GM21381 (cell line): Measurements from ENCODE around the gene DNAJC13.
"Not testable (repeated sequence)": the region's sequence is repeated elsewhere in the genome, so short reads cannot be mapped to it uniquely, and the experiment has no call there.

Experiments used
- ATAC-seq: cut with Tn5 transposase; IDR thresholded peaks from one replicate; pipeline ENCODE4 v1.9.1; 2021; ENCODE audit warnings: mild to moderate bottlenecking, moderate library complexity; ENCODE audit not compliant: unreplicated experiment

DNAJC13 gene

GRCh38 chr3:132416807-132417694 is at the start of gene DNAJC13:
Gene DNAJC13, plus strand, starts transcription at chr3:132417502. Its CDS starts 17,049 bp downstream, at chr3:132434551.
- peak; percentile 88 for ATAC-seq

GRCh38 chr3:132368515-132368914 is 48.8 kb upstream of the DNAJC13 start:
- no peak for ATAC-seq

- no peak for ATAC-seq
These were observed 48.3 kb upstream of the DNAJC13 start for GRCh38 chr3:132368962-132369361.

GRCh38 chr3:132376945-132377354 is 40.4 kb upstream of the DNAJC13 start:
- not testable (repeated sequence) for ATAC-seq

- ATAC-seq: peak; percentile 60
These were observed 39.1 kb upstream of the DNAJC13 start for GRCh38 chr3:132378048-132378762.

GRCh38 chr3:132378846-132379245 is 38.5 kb upstream of the DNAJC13 start:
- ATAC-seq: no peak

GRCh38 chr3:132380920-132381319 is 36.4 kb upstream of the DNAJC13 start:
- no peak for ATAC-seq

GRCh38 chr3:132381348-132381944 is 35.9 kb upstream of the DNAJC13 start:
- no peak for ATAC-seq

- ATAC-seq: no peak
These were observed 35.0 kb upstream of the DNAJC13 start for GRCh38 chr3:132382267-132382666.

GRCh38 chr3:132382688-132383194 is 34.6 kb upstream of the DNAJC13 start:
- ATAC-seq: no peak

- no peak for ATAC-seq
These were observed 31.0 kb upstream of the DNAJC13 start for GRCh38 chr3:132386259-132386658.

GRCh38 chr3:132392675-132393074 is 24.6 kb upstream of the DNAJC13 start:
- ATAC-seq: not testable (repeated sequence)

- ATAC-seq: no peak
These were observed 23.0 kb upstream of the DNAJC13 start for GRCh38 chr3:132394320-132394719.

- no peak for ATAC-seq
These were observed 22.2 kb upstream of the DNAJC13 start for GRCh38 chr3:132395126-132395525.

GRCh38 chr3:132396255-132396654 is 21.0 kb upstream of the DNAJC13 start:
- ATAC-seq: no peak

GRCh38 chr3:132396776-132397175 is 20.5 kb upstream of the DNAJC13 start:
- not testable (repeated sequence) for ATAC-seq

GRCh38 chr3:132399054-132399929 is 18.0 kb upstream of the DNAJC13 start:
- no peak for ATAC-seq

- ATAC-seq: no peak
These were observed 16.0 kb upstream of the DNAJC13 start for GRCh38 chr3:132401255-132401654.

- no peak for ATAC-seq
These were observed 13.0 kb upstream of the DNAJC13 start for GRCh38 chr3:132404276-132404675.

GRCh38 chr3:132405188-132405587 is 12.1 kb upstream of the DNAJC13 start:
- no peak for ATAC-seq
